NCI-H2081 treated with DMSO at 0.1 percent for 48 hours (cell line): Measurements from ENCODE around the gene SLC12A7.

ENCODE experiments used
- DNase-seq: peaks from one replicate; lab custom pipeline; 2025; lab: John Stamatoyannopoulos, UW

SLC12A7 gene

DNA sequence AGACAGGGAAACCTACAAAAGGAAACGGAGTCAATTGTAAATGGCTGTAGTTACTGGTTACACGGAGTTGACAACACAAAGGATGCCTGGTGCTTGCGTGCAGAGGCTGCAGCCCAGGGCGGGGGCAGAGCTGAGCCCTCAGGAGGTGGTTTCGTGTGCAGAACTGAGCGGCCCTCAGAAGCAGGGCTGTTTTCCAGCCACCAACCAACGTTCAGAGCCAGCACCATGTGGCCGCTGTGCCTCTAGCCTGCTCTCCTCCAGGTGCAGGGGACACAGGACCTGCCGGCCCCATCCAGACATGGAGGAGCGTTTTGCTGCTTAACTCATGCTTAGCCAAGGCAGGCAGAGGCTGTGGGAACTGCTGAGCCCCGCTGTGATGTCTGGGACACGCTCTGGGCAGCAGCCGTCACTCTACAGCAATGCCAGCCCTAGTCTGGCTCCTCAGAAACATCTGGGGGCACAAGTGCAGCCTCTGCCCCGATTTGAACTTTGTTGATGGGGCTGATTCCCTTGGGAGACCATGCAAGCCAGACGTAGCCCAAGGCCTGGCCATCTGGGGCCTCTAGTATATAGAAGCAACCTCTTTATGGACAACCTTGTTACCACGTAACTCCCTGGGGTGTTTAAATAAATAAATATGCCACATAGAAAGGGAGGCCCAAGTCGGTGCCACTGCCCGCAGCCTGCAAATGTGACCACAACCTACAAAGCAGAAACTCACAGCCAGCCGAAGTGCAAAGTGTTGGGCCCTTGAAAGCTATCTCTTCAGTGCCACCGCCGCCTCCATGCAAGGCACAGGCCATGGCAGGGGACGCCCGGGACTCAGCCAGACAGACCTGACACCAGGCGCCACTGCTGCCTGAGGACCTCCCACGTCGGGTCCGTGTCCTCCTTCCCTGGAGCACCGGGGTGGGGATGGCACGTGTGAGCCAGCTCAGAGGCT lies 61.2 kb downstream of the SLC12A7 start:
- no peak for DNase-seq

DNA sequence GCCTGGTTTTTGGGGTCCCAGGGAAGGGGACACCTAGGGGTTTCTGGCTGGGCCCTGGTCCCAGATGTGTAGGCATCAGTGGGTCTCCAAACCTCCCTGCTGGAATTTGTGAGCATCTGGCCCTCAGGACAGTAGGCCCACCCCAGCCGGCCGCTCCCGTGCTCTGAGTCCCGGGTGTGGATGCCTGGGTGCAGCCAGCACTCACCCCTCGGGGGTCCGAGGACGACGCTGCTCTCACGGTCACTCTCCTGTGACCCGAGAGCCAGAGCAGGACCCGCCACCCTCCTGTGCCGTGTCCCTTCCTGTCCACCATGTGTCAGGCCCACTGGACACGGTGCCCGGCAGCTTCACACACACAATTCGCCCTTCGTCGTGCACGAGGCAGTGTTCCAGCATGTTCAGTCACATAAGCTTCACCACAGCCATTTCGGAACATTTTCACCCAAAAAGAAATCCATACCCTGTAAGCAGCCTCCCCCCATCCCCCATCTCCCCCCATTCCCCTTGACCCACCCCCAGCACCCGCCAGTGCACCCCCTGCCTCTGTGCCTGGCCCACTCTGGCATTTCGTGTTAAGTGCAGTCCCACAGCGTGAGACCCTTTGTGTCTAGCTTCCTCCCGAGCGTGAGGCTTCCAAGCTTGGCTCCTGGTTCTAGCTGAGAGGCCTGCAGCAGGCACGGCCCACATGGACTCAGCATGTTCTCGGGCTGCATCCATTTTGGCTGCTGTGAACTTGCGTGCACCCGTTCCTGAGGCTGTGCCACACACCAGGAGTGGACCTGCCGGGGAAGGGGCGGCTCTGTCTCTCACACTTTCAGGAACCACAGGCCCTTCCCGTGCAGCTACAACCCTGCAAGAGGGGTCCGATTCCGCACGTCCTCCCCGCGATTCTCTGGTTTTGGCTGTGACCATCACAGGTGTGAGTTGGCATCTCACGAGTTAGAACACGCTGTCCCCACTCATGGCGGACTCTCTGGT lies 62.7 kb downstream of the SLC12A7 start:
- DNase-seq = no peak

DNA sequence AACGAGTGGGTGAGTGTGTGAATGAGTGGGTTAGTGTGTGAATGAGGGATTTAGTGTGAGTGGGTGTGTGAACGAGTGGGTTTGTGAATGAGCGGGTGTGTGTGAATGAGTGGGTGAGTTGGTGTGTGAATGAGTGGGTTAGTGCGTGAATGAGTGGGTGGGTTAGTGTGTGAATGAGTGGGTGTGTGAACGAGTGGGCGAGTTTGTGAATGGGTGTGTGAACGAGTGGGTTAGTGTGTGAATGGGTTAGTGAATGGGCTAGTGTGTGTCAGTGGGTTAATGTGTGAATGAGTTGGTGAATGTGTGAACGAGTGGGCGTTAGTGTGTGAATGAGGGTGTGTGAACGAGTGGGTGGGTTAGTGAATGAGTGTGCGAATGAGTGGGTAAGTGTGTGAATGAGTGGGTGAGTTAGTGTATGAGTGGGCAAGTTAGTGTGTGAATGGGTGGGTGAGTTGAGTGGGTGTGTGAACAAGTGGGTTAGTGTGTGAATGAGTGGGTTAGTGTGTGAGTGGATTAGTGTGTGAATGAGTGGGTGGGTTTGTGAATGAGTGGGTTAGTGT lies 63.6 kb downstream of the SLC12A7 start:
- no peak for DNase-seq

DNA sequence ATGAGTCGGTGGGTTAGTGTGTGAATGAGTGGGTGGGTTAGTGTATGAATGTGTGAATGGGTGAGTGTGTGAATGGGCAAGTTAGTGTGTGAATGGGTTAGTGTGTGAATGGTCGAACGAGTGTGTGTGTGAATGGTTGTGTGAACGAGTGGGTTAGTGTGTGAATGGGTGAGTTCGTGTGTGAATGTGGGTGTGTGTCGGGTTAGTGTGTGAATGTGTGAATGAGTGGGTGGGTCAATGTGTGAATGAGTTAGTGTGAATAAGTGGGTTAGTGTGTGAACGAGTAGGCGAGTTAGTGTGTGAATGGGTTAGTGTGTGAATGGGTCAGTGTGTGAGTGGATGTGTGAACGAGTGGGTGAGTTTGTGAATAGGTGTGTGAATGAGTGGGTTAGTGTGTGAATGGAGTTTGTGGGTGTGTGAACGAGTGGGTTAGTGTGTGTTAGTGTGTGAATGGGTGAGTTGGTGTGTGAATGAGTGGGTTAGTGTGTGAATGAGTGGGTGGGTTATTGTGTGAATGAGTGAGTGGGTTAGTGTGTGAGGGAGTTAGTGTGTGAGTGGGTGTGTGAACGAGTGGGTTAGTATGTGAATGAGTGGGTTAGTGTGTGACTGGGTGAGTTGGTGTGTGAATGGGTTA lies 64.4 kb downstream of the SLC12A7 start:
- no peak for DNase-seq

DNA sequence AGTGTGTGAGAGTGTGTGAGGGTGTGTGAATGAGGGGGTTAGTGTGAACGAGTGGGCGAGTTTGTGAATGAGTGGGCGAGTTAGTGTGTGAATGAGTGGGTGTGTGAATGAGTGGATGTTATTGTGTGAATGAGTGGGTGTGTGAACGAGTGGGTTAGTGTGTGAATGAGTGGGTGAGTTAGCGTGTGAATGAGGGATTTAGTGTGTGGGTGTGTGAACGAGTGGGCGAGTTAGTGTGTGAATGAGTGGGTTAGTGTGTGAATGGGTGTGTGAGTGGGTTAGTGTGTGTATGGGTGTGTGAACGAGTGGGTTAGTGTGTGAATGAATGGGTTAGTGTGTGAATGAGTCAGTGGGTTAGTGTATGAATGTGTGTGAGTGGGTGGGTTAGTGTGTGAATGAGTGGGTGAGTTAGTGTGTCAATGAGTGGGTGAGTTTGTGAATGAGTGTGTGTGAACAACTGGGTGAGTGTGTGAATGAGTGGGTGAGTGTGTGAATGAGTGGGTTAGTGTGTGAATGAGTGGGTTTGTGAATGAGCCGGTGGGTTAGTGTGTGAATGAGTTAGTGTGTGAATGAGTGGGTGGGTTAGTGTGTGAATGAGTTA lies 65.8 kb downstream of the SLC12A7 start:
- no peak for DNase-seq

DNA sequence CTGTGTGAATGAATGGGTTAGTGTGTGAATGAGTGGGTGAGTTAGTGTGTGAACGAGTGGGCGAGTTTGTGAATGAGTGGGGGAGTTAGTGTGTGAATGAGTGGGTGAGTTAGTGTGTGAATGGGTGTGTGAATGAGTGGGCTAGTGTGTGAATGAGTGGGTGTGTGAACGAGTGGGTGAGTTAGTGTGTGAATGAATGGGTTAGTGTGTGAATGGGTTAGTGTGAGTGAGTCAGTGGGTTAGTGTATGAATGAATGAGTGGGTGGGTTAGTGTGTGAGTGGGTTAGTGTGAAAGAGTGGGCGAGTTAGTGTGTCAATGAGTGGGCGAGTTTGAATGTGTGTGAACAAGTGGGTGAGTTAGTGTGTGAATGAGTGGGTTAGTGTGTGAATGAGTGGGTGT lies 67.7 kb downstream of the SLC12A7 start:
- DNase-seq = no peak

DNA sequence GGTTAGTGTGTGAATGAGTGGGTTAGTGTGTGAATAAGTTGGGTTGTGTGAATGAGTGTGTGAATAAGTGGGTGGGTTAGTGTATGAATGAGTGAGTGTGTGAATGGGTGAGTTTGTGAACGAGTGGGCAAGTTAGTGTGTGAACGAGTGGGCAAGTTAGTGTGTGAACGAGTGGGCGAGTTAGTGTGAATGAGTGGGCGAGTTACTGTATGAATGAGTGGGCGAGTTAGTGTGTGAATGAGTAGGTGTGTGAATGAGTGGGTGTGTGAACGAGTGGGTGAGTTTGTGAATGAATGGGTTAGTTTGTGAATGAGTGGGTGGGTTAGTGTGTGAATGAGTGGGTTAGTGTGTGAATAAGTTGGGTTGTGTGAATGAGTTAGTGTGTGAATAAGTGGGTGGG lies 68.5 kb downstream of the SLC12A7 start:
- no peak for DNase-seq

DNA sequence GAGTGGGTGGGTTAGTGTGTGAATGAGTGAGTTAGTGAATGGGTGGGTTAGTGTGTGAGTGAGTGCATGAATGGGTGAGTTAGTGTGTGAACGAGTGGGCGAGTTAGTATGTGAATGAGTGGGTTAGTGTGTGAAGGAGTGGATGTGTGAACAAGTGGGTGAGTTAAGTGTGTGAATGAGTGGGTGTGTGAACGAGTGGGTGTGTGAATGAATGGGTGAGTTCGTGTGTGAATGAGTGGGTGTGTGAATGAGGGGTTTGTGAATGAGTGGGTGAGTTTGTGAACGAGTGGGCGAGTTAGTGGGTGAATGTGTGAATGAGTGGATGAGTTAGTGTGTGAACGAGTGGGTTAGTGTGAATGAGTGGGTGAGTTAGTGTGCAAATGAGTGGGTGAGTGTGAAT lies 69.2 kb downstream of the SLC12A7 start:
- DNase-seq = no peak

DNA sequence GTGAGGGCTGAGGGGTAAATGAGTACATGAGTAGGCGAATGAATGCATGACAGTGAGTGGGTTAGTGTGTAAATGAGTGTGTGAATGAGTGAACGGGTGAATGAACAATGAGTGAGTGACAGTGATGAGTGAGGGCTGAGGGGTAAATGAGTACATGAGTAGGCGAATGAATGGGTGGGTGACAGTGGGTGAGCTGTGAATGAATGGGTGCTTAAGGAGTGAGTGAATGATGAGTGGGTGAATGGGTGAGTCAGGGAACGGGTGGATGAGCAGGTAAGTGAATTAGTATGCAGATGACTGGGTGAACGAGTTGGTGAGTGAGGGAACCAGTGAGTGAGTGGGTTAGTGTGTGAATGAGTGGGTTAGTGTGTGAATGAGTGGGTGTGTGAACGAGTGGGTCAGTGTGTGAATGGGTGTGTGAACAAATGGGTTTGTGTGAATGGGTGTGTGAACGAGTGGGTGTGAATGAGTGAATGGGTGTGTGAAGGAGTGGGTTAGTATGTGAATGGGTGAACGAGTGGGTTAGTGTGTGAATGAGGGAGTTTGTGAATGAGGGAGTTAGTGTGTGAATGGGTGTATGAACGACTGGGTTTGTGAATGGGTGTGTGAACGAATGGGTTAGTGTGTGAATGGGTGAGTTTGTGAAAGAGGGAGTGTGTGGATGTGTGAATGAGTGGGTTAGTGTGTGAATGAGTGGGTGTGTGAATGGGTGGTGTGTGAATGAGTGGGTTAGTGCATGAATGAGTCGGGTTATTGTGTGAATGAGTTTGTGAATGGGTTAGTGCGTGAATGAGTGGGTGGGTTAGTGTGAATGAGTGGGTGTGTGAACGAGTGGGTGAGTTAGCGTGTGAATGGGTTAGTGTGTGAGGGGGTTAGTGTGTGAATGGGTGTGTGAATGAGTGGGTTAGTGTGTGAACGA lies 70.4 kb downstream of the SLC12A7 start:
- DNase-seq = no peak

DNA sequence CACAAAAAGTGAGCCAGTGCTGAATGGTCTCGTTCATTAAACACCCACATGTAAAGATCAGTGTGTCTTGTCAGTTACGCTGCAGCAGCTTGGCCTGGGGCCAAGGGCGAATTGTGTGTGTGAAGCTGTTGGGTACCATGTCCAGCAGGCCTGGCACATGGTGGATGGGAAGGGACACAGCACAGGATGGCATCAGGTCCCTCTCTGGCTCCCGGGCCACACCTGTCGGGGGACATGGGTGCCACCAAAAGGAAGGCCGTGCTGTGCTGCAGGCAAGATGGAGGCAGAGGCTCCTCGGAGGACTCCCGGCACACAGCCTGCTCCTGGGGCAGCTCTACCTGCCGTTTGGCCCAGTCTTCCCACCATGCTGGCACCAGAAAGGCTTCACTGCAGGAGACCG lies 71.3 kb downstream of the SLC12A7 start:
- no peak for DNase-seq

DNA sequence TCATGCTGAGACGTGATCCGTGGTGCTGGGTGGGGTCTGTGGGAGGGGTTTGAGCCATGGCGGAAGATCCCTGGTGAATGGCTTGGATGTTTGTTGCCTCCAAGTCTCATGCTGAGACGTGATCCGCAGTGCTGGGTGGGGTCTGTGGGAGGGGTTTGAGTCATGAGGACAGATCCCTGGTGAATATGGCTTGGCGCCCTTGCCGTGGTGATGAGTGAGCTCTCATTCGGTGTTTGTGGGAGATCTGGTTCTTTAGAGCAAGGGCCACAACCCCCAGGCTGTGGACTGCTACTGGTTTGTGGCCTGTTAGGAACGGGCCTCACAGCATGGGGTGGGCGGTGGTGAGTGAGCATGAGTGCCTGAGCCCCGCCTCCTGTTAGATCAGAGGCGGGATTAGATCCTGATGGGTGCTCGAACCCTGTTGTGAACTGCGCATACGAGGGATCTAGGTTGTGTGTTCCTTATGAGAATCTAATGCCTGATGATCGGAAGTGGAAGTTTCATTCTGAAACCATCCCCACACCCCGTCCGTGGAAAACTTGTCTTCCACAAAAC lies 72.1 kb downstream of the SLC12A7 start:
- no peak for DNase-seq

DNA sequence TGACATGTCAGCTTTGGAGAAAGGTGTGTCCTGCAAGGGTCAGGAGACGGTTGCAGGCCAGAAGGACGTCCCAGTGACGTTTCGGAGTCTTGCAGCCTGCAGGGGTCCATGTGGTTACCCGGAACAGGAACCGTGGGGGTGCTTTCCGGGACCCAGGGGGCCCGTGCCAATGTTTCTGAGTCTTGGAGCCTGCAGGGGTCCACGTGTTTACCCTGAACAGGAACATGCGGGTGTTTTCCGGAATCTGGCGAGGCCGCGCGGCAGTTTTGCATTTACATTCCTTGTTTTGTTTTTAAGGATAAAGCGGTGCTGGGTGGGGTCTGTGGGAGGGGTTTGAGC lies 72.7 kb downstream of the SLC12A7 start:
- DNase-seq = no peak

DNA sequence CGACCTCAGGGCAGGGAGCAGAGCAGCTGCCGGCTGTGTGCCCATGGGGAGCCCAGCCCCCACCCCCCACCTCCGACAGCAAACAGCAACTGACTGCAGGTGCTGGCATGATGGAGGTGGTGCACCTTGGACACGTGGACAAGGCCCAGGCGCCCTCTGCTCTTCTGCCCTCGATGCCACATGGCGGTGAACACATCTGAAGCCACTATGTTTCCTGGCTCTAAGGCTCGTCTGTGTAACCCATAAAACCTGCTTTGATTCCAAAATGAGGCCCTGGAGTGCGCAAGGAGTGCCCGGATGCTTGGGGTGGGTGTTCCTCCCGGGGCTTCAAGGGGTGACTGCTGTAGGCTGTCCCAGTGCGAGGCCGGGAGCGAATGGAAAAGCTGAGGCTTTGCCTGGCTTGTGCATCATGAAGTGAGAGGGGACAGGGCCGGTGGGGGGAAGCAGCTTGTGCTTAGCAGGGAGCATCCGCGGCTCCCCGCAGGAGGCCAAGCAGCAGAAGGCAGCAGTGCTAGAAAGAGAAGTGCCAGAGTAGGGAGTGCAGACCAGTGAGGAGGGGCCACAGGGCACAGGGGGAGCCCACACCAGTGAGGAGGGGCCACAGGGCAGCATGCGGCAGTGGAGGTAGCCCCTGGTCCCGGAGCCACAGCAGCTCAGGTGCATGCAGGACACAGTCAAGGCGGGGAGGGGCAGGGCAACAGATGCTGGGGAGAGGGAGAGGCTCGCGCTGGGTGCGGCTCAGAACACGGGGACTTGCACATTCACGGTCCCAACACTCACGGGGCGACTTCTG lies 73.2 kb downstream of the SLC12A7 start:
- no peak for DNase-seq

DNA sequence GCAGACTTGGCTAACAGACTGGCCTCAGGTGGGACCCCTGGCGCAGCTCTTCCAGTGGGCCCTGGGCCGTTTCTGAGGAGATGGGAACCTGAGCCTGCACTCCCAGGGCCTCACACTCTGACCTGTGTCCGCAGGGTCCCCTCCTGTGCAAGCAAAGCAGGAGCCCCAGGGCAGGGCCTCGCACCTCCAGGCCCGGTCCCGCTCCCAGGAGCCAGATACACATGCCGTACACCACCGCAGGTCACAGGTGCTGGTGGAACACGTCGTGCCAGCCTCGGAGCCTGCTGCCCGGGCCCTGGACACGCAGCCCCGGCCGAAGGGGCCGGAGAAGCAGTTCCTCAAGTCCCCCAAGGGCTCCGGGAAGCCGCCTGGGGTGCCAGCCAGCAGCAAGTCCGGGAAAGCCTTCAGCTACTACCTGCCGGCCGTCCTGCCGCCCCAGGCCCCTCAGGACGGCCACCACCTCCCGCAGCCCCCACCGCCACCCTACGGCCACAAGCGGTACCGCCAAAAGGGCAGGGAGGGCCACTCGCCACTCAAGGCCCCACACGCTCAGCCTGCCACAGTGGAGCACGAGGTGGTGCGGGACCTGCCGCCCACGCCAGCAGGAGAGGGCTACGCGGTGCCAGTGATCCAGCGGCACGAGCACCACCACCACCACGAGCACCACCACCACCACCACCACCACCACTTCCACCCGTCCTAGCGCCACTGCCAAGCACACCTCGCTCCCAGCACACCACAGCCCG lies 74.0 kb downstream of the SLC12A7 start:
- no peak for DNase-seq

DNA sequence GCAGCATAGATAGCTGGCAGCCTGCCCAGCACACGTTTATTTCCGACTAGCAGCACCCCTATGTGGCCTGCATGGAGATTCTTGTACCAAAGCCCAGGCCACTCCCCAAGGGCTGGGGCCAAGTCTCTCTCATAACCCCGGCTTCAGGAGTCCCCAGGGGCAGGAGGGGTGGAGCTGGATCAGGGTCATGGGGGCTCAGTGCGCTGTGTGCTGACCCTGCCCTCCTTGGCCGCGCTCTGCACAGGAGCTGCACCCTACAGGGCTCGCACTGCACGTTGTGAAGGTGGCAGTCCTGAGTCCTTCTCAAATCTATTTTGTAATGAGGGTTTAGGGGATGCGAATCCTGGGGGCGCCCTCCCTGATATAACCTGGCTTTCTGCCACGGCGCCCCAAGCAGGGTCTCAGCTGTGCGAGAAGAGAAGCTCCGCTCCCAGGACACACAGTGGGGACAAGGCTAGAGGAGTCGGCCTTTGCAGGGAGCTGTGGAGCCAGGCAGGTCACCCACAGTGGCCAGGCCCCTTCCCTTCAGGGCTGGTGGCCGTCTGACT lies 74.7 kb downstream of the SLC12A7 start:
- no peak for DNase-seq

DNA sequence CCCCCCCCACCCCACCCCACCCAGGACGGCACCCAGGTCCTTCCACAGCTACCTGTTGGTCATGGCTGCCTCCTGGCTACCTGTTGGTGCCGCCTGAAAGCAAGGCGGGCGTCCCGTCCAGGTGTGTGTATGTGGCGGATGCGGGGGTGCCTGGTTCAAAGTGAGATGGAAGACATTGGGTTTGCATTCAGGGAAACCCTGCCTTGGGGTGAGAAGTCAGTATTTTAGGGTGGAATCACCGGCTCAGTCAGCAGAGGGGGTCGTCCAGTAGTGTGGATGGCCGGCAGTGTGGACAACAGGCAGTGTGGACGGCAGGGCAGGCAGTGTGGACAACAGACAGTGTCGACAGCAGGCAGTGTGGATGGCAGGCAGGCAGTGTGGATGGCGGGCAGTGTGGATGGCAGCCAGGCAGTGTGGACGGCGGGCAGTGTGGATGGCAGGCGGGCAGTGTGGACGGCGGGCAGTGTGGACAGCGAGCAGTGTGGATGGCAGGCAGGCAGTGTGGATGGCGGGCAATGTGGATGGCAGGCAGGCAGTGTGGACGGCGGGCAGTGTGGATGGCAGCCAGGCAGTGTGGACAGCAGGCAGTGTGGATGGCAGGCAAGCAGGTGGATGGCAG lies 75.2 kb downstream of the SLC12A7 start:
- DNase-seq = no peak

DNA sequence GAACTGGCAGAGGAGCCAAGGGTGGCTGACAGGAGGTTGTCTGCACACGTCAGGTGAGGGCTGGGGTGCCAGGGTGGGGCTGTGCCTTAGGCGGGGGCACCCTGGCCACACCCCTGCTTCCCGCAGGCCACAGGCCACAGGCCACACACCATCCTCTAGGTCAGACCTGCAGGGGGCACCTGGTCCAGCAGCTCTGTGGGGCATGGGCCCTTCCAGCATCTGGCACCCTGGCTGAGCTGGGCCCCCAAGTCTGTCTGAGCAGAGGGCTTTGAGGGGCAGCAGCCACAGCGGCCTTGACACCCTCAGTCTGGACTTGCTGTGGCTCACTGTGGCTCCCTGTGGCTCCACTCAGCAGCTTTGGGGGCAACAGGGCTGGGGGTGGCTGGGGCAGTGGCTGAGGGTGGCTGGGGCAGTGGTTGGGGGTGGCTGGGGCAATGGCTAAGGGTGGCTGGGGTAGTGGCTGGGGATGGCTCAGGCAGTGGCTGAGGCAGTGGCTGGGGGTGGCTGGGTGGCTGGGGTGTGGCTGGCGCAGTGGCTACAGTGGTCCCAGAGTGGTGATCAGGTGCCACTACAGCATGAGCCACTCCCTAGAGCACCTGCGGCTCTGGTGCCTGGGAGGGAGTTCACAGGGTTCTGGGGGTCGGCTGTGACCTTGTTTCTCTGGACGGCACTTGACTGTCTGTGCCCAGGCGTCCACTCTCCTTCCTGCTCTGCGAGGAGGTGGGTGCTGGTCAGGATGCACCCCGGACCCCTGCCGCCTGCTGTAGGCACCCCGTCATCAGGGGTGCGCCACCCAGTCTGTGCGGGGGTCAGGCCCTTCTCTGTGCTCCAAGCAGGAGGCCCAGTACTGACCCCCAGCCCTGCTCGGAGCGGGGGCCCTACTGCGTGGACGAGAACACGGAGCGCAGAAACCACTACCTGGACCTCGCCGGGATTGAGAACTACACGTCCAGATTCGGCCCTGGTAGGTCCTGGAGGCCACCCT lies 76.2 kb downstream of the SLC12A7 start:
- DNase-seq = no peak
